ENCODE measurements around the gene TMEM220.
"Not testable (repeated sequence)": the region's sequence is repeated elsewhere in the genome, so short reads cannot be mapped to it uniquely, and the experiment has no call there.

Gene TMEM220

DNA sequence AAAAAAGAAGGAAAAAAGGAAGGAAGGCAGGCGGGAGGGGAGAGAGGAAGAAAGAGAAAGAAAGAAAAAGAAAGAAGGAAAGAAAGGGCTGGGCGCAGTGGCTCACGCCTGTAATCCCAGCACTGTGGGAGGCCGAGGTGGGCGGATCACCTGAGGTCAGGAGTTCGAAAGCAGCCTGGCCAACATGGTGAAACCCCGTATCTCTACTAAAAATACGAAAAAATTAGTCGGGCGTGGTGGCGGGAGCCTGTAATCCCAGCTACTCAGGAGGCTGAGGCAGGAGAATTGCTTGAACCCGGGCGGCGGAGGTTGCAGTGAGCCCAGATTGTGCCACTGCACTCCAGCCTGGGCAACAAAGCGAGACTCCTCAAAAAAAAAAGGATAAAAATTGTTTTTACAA is 424 bp upstream of the TMEM220 start:
- H3K4me1 Mint-ChIP-seq; H3K9me3 Mint-ChIP-seq; H3K36me3 Mint-ChIP-seq; H3K27me3 Mint-ChIP-seq; DNase-seq (ENCODE audit: low spot score in 2 of 2); ATAC-seq (ENCODE audit: low read depth): not testable (repeated sequence)
- Mint-ChIP-seq H3K4me3 (peak overlapping the region; percentile 94), H3K27ac (peak overlapping the region; percentile 84)

DNA sequence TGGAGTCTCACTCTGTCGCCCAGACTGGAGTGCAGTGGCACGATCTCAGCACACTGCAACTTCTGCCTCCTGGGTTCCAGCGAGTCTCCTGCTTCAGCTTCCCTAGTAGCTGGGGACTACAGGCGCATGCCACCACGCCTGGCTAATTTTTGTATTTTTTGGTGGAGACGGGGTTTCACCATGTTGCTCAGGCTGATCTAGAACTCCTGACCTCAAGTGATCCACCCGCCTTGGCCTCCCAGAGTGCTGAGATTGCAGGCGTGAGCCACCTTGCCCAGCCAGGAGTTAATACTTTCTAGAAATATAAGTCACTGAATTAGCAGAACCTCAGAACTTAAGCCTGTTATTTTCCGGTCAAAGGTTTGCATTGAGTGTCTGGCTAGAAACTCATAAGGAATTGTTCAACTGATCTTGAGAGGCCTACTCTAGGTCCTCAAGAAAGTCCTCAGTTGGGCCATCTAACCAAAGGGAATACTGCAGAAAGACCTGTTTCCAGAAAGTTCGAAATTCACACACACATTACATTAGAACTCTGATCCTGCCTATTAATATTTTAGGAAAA is 1.4 kb downstream of the TMEM220 start:
- Mint-ChIP-seq H3K4me3 (no peak overlapping the region), H3K27ac (no peak overlapping the region), H3K9me3 (no peaks in the 10 kb centered on the region), H3K36me3 (no peaks in the 10 kb centered on the region), H3K4me1 (peaks cover 6% of the 10 kb centered on the region), H3K27me3 (peaks cover 4% of the 10 kb centered on the region)
- ATAC-seq (ENCODE audit: low read depth) (no peak), DNase-seq (ENCODE audit: low spot score in 2 of 2) (no peak)

DNA sequence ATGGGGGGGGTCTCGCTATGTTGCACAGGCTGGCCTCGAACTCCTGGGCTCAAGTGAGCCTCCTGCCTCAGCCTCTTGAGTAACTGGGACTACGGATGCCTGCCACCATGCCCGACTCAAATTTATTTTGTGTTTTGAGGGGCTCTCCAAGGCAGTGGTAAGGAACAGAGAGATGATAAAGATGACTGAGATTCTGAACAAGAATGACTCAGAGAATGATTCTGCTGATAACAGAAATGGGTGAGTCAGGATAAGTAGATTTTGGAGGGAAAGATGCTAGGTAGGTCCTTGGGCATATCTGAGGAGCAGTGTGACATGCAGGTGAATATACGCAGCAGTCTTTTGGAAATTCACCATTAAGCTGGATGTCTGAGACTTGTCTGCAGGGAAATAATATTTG is 2.6 kb downstream of the TMEM220 start:
- Mint-ChIP-seq H3K27ac (no peak overlapping the region), H3K4me3 (no peak overlapping the region), H3K36me3 (no peaks in the 10 kb centered on the region), H3K27me3 (peaks cover 1% of the 10 kb centered on the region), H3K4me1 (peaks cover 6% of the 10 kb centered on the region), H3K9me3 (no peaks in the 10 kb centered on the region)
- ATAC-seq (ENCODE audit: low read depth) (no peak), DNase-seq (ENCODE audit: low spot score in 2 of 2) (no peak)

DNA sequence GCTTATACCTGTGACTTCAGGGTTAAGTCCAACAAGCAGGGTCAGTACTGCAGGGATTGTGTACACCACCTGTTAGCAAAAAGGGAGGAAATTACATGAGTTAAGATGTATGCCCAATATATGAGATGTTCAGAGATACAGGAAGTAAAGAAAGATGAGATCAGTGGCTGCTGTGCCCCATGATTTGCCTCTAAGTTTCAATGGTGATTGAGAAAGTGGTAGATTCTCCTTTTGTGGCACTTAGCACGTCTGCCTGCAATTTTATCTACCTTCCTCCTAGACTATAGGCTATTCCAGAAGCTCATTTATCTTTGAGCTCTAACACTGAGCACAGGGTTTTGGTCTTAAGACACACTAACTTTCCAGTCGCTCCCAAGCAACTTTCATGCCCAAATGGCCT is 3.6 kb downstream of the TMEM220 start:
- Mint-ChIP-seq H3K4me1 (peaks cover 6% of the 10 kb centered on the region), H3K27ac (peak overlapping the region; percentile 39), H3K9me3 (no peaks in the 10 kb centered on the region), H3K36me3 (no peaks in the 10 kb centered on the region), H3K4me3 (no peak overlapping the region), H3K27me3 (peaks cover 1% of the 10 kb centered on the region)
- ATAC-seq (ENCODE audit: low read depth) (no peak), DNase-seq (ENCODE audit: low spot score in 2 of 2) (no peak)

DNA sequence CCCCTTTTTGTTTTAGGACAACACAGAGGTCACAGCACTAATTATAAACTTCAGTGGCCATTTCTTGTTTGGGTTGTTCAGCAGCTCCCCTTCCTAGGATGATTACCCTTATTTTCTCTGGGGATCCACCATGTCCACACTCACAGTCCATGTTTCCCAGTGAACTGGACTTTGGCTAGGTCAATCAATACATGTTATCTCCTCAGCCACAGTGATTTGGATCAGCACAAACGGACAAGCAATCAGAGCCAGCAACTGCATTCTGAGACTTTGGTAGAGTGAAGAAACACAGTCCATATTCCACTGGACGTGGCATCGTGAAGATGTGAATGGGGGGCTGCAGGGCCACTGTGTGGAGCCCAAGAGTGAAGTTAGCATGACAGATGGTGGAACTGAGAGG is 4.6 kb downstream of the TMEM220 start:
- DNase-seq (ENCODE audit: low spot score in 2 of 2) (no peak), ATAC-seq (ENCODE audit: low read depth) (no peak)
- Mint-ChIP-seq H3K27ac (no peak overlapping the region), H3K36me3 (no peaks in the 10 kb centered on the region), H3K4me1 (peaks cover 3% of the 10 kb centered on the region), H3K27me3 (peaks cover 1% of the 10 kb centered on the region), H3K4me3 (no peak overlapping the region), H3K9me3 (no peaks in the 10 kb centered on the region)

DNA sequence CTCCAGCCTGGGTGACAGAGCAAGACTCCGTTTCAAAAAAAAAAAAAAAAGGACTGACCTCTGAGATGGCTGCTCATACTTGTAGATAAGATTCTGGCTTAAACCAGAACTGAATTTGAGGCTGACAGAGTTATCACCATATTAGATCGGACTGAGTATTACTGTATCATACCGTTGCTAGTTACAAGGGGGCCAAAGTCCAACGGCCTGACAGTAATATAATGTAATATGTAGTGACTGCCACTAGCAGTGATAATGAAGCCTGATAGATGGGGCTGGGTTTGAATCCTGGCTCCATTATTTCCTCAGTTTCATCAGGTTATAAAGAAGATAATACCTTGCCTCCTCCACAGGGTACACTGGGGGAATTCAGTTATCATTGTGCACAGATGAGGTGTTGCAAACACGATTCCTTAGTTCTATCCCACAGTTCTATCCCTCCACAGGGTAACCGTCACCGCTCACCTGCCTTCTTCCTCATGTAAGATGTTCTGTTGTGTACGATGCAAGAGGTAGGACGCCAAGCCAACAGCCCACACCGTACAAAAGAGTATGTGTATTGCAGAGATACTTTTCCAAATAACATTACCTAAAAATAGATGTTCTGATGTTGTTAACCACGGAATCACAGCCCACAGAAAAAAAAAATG is 5.2 kb downstream of the TMEM220 start:
- no peak overlapping the region for H3K27ac Mint-ChIP-seq

DNA sequence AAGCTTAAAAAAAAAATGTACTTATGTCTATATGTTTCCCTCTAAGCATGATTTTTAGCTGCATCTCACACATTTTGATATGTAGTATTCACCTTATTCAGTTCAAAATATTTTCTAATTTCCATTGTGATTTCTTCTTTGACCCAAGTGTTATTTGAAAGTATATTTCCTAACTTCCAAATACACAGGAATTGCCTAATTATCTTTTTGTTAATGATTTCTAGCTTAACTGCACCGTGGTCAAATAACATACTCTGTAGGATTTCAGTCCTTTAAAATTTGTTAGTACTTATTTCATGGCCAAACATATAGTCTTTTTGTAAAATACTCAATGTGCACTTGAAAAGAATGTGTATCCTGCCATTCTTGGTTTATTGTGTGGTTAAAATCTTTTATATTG is 11.3 kb downstream of the TMEM220 start:
- ATAC-seq (ENCODE audit: low read depth) (no peak), DNase-seq (ENCODE audit: low spot score in 2 of 2) (no peak)
- Mint-ChIP-seq H3K36me3 (peaks cover 2% of the 10 kb centered on the region), H3K4me1 (no peaks in the 10 kb centered on the region), H3K9me3 (no peaks in the 10 kb centered on the region), H3K27ac (no peak overlapping the region), H3K27me3 (no peaks in the 10 kb centered on the region), H3K4me3 (no peak overlapping the region)

More for the DNA sequence above, 5.2 kb downstream of the TMEM220 start:
- ATAC-seq (ENCODE audit: low read depth) (no peak), DNase-seq (ENCODE audit: low spot score in 2 of 2) (no peak)
- no peaks in the 10 kb centered on the region for H3K9me3 Mint-ChIP-seq
- no peaks in the 10 kb centered on the region for H3K4me1 Mint-ChIP-seq
- H3K4me3 Mint-ChIP-seq = no peak overlapping the region
- peaks cover 1% of the 10 kb centered on the region for H3K27me3 Mint-ChIP-seq
- H3K36me3 Mint-ChIP-seq = no peaks in the 10 kb centered on the region

DNA sequence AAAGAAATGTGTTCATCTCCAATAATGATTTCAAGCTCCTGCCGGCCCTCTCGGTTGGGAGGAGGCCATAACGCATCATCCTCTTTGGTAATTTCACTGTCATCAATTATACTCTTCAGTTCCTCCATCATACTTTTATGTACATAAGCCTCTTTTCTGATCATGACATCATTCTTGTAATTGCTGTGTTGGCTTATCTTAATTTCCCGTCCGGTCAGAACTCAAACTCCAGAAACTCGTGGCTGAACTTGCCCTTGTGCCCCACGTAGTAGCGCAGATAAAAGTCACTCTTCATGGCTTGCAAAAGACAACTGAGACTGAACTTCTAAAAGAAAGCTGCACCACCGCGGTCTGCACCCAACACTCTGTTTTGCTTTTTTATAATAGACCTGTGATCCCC is 13.6 kb downstream of the TMEM220 start:
- DNase-seq (ENCODE audit: low spot score in 2 of 2) (no peak), ATAC-seq (ENCODE audit: low read depth) (no peak)
- Mint-ChIP-seq H3K9me3 (no peaks in the 10 kb centered on the region), H3K36me3 (peaks cover 16% of the 10 kb centered on the region), H3K4me3 (no peak overlapping the region), H3K27me3 (no peaks in the 10 kb centered on the region), H3K4me1 (no peaks in the 10 kb centered on the region), H3K27ac (peak overlapping the region; percentile 53)

DNA sequence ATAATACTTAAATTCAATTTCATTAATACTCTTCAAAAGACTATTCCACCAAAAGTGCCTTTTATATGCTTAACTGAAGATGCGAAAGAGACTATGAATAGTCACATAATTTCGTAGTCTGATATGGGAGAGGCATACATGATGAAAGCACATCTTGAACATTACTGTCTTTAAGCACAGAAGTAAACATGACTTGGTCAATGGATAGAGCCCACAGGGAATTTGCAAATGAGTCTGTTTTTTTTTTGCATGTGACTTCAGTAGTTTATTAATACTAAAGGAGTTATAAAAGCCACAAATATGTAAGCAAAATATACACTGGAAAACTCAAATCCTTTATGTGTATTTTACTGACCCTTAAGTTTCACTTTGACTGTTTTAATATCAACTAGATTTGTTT is 16.5 kb downstream of the TMEM220 start:
- Mint-ChIP-seq H3K9me3 (no peaks in the 10 kb centered on the region), H3K4me3 (no peak overlapping the region), H3K27ac (no peak overlapping the region), H3K27me3 (no peaks in the 10 kb centered on the region), H3K4me1 (no peaks in the 10 kb centered on the region), H3K36me3 (peaks cover 27% of the 10 kb centered on the region)
- DNase-seq (ENCODE audit: low spot score in 2 of 2) (no peak), ATAC-seq (ENCODE audit: low read depth) (no peak)

DNA sequence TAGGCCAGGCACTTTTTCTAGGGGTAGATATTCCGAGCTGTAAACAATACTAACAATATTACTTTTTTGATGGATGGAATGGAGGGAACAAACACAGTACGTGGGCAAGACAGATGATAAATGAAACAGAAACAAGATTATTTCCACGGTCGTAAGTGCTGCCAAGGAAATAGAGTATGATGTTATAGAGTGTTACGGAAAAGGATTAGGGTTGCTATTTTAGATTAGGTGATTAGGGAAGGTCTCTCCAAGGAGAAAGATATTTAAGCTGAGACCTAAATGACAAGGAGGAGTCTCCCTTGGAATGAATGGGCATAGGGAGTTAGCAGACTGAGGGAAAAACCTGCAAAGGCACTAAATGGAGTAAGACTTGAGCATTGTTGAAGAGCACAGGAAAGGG is 24.1 kb downstream of the TMEM220 start:
- peaks cover 9% of the 10 kb centered on the region for H3K4me1 Mint-ChIP-seq
- H3K27ac Mint-ChIP-seq = no peak overlapping the region
- DNase-seq (ENCODE audit: low spot score in 2 of 2) = no peak

DNA sequence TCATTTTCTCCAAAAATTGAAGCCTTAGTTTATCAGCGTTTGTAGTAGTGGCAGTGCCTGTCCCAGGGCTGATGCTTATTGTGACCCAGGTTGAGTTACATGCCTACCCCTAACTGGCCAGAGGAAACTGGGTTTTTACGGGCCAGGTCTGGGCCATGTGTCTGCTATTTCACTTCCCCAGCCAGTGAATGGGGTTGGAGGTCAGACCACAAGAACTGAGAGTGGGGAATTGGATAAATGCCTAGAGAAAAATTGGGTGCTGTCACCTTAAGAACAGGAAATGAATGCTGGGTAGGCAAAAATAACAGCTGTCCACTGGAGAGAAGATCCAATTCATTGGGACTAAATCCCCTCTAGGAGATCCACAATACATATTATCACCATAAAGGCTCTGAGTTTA is 27.2 kb downstream of the TMEM220 start:
- Mint-ChIP-seq H3K4me3 (no peak overlapping the region), H3K36me3 (peaks cover 10% of the 10 kb centered on the region), H3K27ac (no peak overlapping the region), H3K27me3 (no peaks in the 10 kb centered on the region), H3K9me3 (no peaks in the 10 kb centered on the region), H3K4me1 (peaks cover 20% of the 10 kb centered on the region)
- no peak for DNase-seq (ENCODE audit: low spot score in 2 of 2)
- no peak for ATAC-seq (ENCODE audit: low read depth)

More for the DNA sequence above, 24.1 kb downstream of the TMEM220 start:
- peaks cover 20% of the 10 kb centered on the region for H3K36me3 Mint-ChIP-seq
- no peak overlapping the region for H3K4me3 Mint-ChIP-seq
- H3K27me3 Mint-ChIP-seq = no peaks in the 10 kb centered on the region
- no peak for ATAC-seq (ENCODE audit: low read depth)
- no peaks in the 10 kb centered on the region for H3K9me3 Mint-ChIP-seq

DNA sequence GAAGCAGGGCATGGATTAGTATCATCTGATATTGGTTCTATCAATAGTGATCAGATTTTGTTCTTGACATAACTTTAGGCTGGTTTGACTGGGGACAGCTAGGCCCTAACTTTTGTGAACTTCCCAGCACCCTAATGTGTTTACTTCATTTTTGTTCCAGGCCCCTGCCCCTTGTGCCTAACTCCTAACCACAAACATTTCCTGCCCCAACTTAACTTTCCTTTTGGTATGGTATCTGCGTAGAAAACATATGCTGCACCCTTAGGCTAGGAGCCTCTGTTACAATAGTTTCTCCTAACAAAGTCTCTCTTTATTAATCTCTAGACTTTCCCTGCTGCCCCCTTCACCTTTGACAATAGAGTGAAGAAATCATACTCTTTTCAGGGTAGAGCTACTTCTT is 30.0 kb downstream of the TMEM220 start:
- peaks cover 3% of the 10 kb centered on the region for H3K36me3 Mint-ChIP-seq
- peak overlapping the region; percentile 64 for H3K27ac Mint-ChIP-seq
- H3K9me3 Mint-ChIP-seq = no peaks in the 10 kb centered on the region
- no peak for DNase-seq (ENCODE audit: low spot score in 2 of 2)
- no peaks in the 10 kb centered on the region for H3K27me3 Mint-ChIP-seq
- peak overlapping the region; percentile 66 for H3K4me3 Mint-ChIP-seq
- ATAC-seq (ENCODE audit: low read depth) = no peak
- H3K4me1 Mint-ChIP-seq = peaks cover 21% of the 10 kb centered on the region

DNA sequence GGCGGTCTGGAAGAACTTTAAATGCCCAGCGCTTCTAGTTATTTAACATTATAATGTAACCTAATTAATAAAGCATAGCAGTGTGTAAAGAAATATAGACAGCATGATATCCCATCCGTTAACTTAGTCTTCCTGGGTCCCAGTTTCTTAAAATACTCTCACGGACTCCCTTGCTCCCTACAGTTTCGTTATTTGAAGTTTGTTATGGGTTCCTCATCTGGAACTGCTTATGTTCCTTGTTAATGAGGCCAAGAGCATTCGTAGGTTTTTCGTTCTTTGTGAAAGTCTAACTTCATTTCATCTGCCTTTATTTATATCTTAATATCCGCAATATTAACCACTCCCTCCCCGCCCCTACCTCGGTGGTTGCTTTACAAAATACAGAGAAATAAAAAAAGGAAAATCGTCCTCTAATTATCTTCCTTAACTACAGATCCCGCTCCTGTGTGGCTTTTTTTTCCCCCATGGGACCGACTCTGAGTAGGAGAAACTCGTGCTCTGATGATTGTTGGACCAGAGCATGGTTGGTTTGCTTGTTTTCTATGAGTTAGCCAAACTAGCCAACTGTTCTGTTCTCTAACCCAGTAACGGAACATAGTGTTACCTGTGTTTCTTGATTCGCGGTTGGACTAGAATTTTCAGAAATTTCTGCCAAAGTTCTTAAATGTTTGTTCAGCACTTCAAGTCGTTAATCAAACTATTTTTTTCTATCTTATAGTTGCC is 31.6 kb downstream of the TMEM220 start:
- DNase-seq (ENCODE audit: low spot score in 2 of 2) (no peak), ATAC-seq (ENCODE audit: low read depth) (no peak)
- H3K9me3 Mint-ChIP-seq = no peaks in the 10 kb centered on the region
- peaks cover 25% of the 10 kb centered on the region for H3K4me1 Mint-ChIP-seq
- H3K36me3 Mint-ChIP-seq = peaks cover 9% of the 10 kb centered on the region
- no peaks in the 10 kb centered on the region for H3K27me3 Mint-ChIP-seq
- H3K4me3 Mint-ChIP-seq = peak overlapping the region; percentile 97
- H3K27ac Mint-ChIP-seq = peak overlapping the region; percentile 98

DNA sequence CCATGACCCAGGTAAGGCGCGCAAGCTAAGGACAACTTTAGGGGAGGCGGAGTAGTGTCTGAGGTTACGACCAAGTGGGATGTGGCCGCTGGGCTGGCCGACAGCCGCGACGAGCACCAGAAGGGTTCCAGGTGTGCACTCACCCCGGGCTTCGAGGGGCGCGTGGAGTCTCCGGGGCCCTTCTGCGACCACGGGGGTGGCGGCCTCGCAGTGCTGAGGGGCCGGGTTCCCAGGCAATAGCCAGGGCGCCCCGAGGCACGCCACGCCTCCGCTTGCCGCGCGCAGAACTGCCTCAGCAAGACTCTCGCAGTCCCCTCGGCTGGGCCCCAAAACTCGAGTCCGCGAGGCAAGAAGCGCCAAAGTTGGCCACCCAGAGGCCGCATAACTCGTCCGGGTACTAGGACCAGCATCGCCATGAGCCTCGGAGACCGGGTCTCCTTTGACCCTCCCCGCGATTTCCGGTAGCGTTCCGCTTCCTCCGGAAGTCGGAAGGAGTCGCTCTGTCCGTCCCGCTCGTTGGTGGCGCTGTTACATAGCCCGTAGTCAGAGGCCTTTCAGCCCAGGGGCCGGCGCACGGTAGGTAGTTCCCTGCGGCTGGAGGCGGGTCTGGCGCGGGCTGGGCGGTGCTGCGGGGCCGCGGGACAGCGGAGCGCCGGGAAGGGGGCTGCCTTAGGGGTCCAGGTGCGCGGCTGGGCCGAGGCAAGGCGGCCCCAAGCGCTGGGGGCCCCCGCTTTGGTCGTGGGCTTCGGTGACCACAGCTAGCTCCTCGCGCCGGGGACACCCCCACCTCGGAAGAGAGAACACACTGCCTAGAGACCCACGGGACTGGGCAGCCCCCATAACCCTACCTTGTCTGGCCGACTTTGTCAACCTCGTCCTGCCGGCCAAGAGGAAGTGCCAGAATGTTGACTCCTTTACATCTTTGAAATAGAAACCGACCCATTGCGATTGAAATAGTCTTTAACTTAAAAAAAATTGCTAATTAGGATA is 32.4 kb downstream of the TMEM220 start, which contains the start of the genes ADPRM and SCO1:
TSS of gene ADPRM (plus strand) at position 503 of the 990 bp plus-strand sequence. CDS start 7,333 bp downstream, outside the sequence.
TSS of gene SCO1 (minus strand) at position 442 of the 990 bp plus-strand sequence. CDS start at position 416, 26 bp downstream.
- H3K4me1 Mint-ChIP-seq = peaks cover 22% of the 10 kb centered on the region
- peak; percentile 94 for ATAC-seq (ENCODE audit: low read depth)
- H3K36me3 Mint-ChIP-seq = peaks cover 14% of the 10 kb centered on the region
- H3K27ac Mint-ChIP-seq = peak within 1 kb of the TSS; percentile 98
- H3K9me3 Mint-ChIP-seq = no peaks in the 10 kb centered on the region
- no peaks in the 10 kb centered on the region for H3K27me3 Mint-ChIP-seq
- peak; percentile 83 to 84 for DNase-seq (ENCODE audit: low spot score in 2 of 2)
- peak within 1 kb of the TSS; percentile 97 for H3K4me3 Mint-ChIP-seq
